K562 (cell line): ENCODE results near the gene PRKD1. TPM values are rescaled to one million over a fixed set of nuclear protein-coding genes. Genes with fewer than 3 reads are reported as not detected.

Experiments
- ATAC-seq: fragments of 200-7000 bp; cut with Tn5 transposase; 3 replicates; pipeline ENCODE4 v1.9.1; 2020; ENCODE audit warnings: moderate library complexity
- BruUV-seq: library from RNA; stranded (reverse); fragments of 400-500 nt; replicated peaks from 2 replicates; lab custom pipeline; 2021; lab: Mats Ljungman, UMichigan
- CTCF ChIA-PET: fragments of 300-600 bp; formaldehyde crosslinking; extraction: SDS; loops from one replicate; lab custom pipeline; 2021; ENCODE audit warnings: low intra/inter-chr PET ratio; lab: Yijun Ruan, JAX
- POLR2A ChIA-PET: fragments of 300-600, 350-650 bp; sonication (Branson Sonifier 250); formaldehyde crosslinking; extraction: SDS; loops from one replicate; lab custom pipeline; 2021; ENCODE audit warnings: antibody characterized with exemption, inconsistent platforms; lab: Yijun Ruan, JAX
- DNase-seq, 4 experiments: peaks; one replicate each; pipeline versions ENCODE4 v3.0.0 to v3.0.0-alpha.2; 2011 to 2018; ENCODE audit warnings: low spot score in 3 of 4, mixed read lengths in 3 of 4; ENCODE audit errors: extremely low read depth in 1 of 4
- FAIRE-seq: peaks from 2 replicates; lab custom pipeline; 2011; peaks lifted over from hg19 to GRCh38; lab: Jason Lieb, UNC
- H2AFZ ChIP-seq: 2 replicates; pipeline ENCODE4 v1.6.0; 2011; ENCODE audit warnings: low read depth, low read length, control low read depth, inconsistent platforms
- H3K27ac ChIP-seq: fragments of 200-600 bp; 3 replicates; pipeline ENCODE4 v1.8.0; 2011; ENCODE audit warnings: low read depth, mild to moderate bottlenecking, control low read depth, inconsistent platforms, low read length, moderate library complexity, mixed read lengths; ENCODE audit errors: extremely low read depth
- H3K27me3 ChIP-seq, 2 experiments: fragments of 300-600 bp in 1 of 2; 2 replicates in 1 of 2; 3 replicates in 1 of 2; pipeline versions ENCODE4 v1.6.0 to v1.8.0; 2011; ENCODE audit warnings: inconsistent platforms in 2 of 2, low read length in 2 of 2, mild to moderate bottlenecking in 1 of 2, mixed read lengths in 1 of 2, moderate library complexity in 1 of 2; ENCODE audit not compliant: control insufficient read depth in 2 of 2, insufficient read depth in 2 of 2
- H3K36me3 ChIP-seq: fragments of 300-600 bp; 3 replicates; pipeline ENCODE4 v1.8.0; 2011; ENCODE audit warnings: mild to moderate bottlenecking, low read length, inconsistent platforms; ENCODE audit not compliant: control insufficient read depth, insufficient read depth
- H3K4me1 ChIP-seq, 2 experiments: fragments of 200-600 bp in 1 of 2; replicated peaks in 1 of 2; 2 replicates in 1 of 2; 3 replicates in 1 of 2; pipeline versions ENCODE4 v1.5.1 to v1.8.0; 2011; ENCODE audit warnings: inconsistent platforms in 2 of 2, low read length in 2 of 2, mild to moderate bottlenecking in 1 of 2, mixed read lengths in 1 of 2, moderate library complexity in 1 of 2; ENCODE audit not compliant: control insufficient read depth in 2 of 2, insufficient read depth in 2 of 2
- H3K4me2 ChIP-seq: 2 replicates; pipeline ENCODE4 v1.6.1; 2011; ENCODE audit warnings: low read length, control low read depth, inconsistent platforms, mixed read lengths; ENCODE audit not compliant: insufficient read depth
- H3K4me3 ChIP-seq: fragments of 200-600 bp; sonication (generic), shearing (Covaris generic); 2 replicates; pipeline ENCODE4 v1.5.1; 2016; ENCODE audit warnings: control low read depth, inconsistent platforms
- H3K79me2 ChIP-seq: fragments of 200-600 bp; 3 replicates; pipeline ENCODE4 v1.8.0; 2011; ENCODE audit warnings: low read length, inconsistent platforms; ENCODE audit not compliant: control insufficient read depth, insufficient read depth
- H3K9ac ChIP-seq, 2 experiments: 2 replicates each; pipeline versions ENCODE4 v1.6.0 to v1.6.1; 2011; ENCODE audit warnings: low read depth in 2 of 2, low read length in 2 of 2, control low read depth in 1 of 2, inconsistent platforms in 1 of 2, mild to moderate bottlenecking in 1 of 2, mixed read lengths in 1 of 2; ENCODE audit not compliant: insufficient read depth in 1 of 2
- H3K9me1 ChIP-seq: one replicate; pipeline ENCODE4 v1.6.0; 2011; ENCODE audit warnings: inconsistent platforms, mild to moderate bottlenecking, low read length, moderate library complexity; ENCODE audit not compliant: control insufficient read depth, insufficient read depth
- H3K9me3 ChIP-seq: replicated peaks from 2 replicates; pipeline ENCODE4 v1.5.1; 2011; ENCODE audit warnings: low read depth, low read length, inconsistent platforms; ENCODE audit not compliant: control insufficient read depth, insufficient read depth
- H4K20me1 ChIP-seq: replicated peaks from 2 replicates; pipeline ENCODE4 v1.6.1; 2011; ENCODE audit warnings: low read length, inconsistent platforms, mixed read lengths; ENCODE audit not compliant: control insufficient read depth, insufficient read depth
- BRD9 ChIP-seq: fragments of 450-650 bp; IDR thresholded peaks from 2 replicates; pipeline ENCODE4 v1.6.1; 2018; ENCODE audit warnings: low read depth; ENCODE audit not compliant: partially characterized antibody
- E2F4 ChIP-seq: sonication (generic); formaldehyde crosslinking; IDR thresholded peaks from 2 replicates; pipeline ENCODE4 v1.8.0; 2022; ENCODE audit warnings: mild to moderate bottlenecking, low read depth, missing genetic modification reagents
- ETS2 ChIP-seq: IDR thresholded peaks from 2 replicates; pipeline ENCODE4 v1.6.1; 2016; ENCODE audit warnings: borderline replicate concordance, missing genetic modification characterization, mild to moderate bottlenecking, moderate library complexity, missing compliant biosample characterization; ENCODE audit not compliant: poor library complexity, severe bottlenecking
- GTF2A2 ChIP-seq: IDR thresholded peaks from 2 replicates; pipeline ENCODE4 v1.6.1; 2016; ENCODE audit warnings: mild to moderate bottlenecking, missing genetic modification characterization, missing compliant biosample characterization
- HES1 ChIP-seq: fragments of 450-650 bp; IDR thresholded peaks from 2 replicates; pipeline ENCODE4 v1.6.1; 2016; ENCODE audit warnings: low read depth, mild to moderate bottlenecking, moderate library complexity
- HNRNPUL1 ChIP-seq: fragments of 200-400 bp; formaldehyde crosslinking; IDR thresholded peaks from 2 replicates; pipeline ENCODE4 v1.6.1; 2017; ENCODE audit warnings: low read length
- MAFK ChIP-seq: IDR thresholded peaks from 2 replicates; pipeline ENCODE4 v1.6.1; 2011; ENCODE audit warnings: low read length, improper control_type of control experiment
- PHTF2 ChIP-seq: fragments of 250-450 bp; sonication (Bioruptor Pico); IDR thresholded peaks from 2 replicates; pipeline ENCODE4 v1.5.0; 2021; ENCODE audit warnings: mild to moderate bottlenecking
- PTRF ChIP-seq: fragments of 450-650 bp; IDR thresholded peaks from 2 replicates; pipeline ENCODE4 v1.6.1; 2016; ENCODE audit warnings: mild to moderate bottlenecking, missing genetic modification characterization, missing compliant biosample characterization
- SMAD4 ChIP-seq: fragments of 250-450 bp; sonication (Bioruptor Pico); conservative IDR thresholded peaks from 2 replicates; pipeline ENCODE4 v1.8.0; 2021; ENCODE audit warnings: inconsistent platforms, mild to moderate bottlenecking, moderate library complexity
- SMARCA4 ChIP-seq: fragments of 450-650 bp; IDR thresholded peaks from 2 replicates; pipeline ENCODE4 v1.6.1; 2016
- SMC3 ChIP-seq: conservative IDR thresholded peaks from 2 replicates; pipeline ENCODE4 v1.6.1; 2011; ENCODE audit warnings: low read depth, low read length, improper control_type of control experiment; ENCODE audit not compliant: insufficient read depth
- TAF7 ChIP-seq: fragments of 450-650 bp; IDR thresholded peaks from 2 replicates; pipeline ENCODE4 v1.6.1; 2016; ENCODE audit warnings: missing genetic modification characterization, missing compliant biosample characterization
- TCF7 ChIP-seq: sonication (generic); IDR thresholded peaks from 2 replicates; pipeline ENCODE4 v1.6.1; 2016; ENCODE audit warnings: antibody characterized with exemption, borderline replicate concordance
- ZBTB34 ChIP-seq: fragments of 250-450 bp; sonication (Bioruptor Pico); IDR thresholded peaks from 2 replicates; pipeline ENCODE4 v1.8.0; 2021; ENCODE audit warnings: mild to moderate bottlenecking, moderate library complexity
- ZKSCAN3 ChIP-seq: fragments of 250-450 bp; sonication (Bioruptor Pico); IDR thresholded peaks from 2 replicates; pipeline ENCODE4 v1.4.0; 2020
- ZNF121 ChIP-seq: sonication (generic); formaldehyde crosslinking; conservative IDR thresholded peaks from 2 replicates; pipeline ENCODE4 v1.8.0; 2022; ENCODE audit warnings: missing genetic modification reagents
- ZNF232 ChIP-seq: sonication (generic); formaldehyde crosslinking; IDR thresholded peaks from 2 replicates; pipeline ENCODE4 v1.8.0; 2022; ENCODE audit warnings: mild to moderate bottlenecking, missing genetic modification reagents
- ZNF699 ChIP-seq: fragments of 250-450 bp; sonication (Bioruptor Pico); IDR thresholded peaks from 2 replicates; pipeline ENCODE4 v1.8.0; 2021; ENCODE audit warnings: mild to moderate bottlenecking, moderate library complexity; ENCODE audit not compliant: insufficient replicate concordance
- WGBS: fragments of 100-300 bp; shearing (Covaris generic); methylation state at CpG from one replicate; pipeline ENCODE4 v1.1.6; 2016; ENCODE audit warnings: low coverage, mixed read lengths; ENCODE audit not compliant: insufficient coverage; ENCODE audit errors: missing lambda C conversion rate; 5-methylcytosine and 5-hydroxymethylcytosine counted together
- in situ Hi-C: fragments of 300-500 bp; cut with MboI; formaldehyde crosslinking; loops from 4 replicates; pipeline ENCODE4 v1.15.0; 2018; ENCODE audit warnings: inconsistent platforms, mixed read lengths
- intact Hi-C: fragments of 100-400 bp; cut with micrococcal nuclease; formaldehyde crosslinking; loops from 2 replicates; pipeline ENCODE4 v1.14.2; 2022
- polyA plus RNA-seq, 8 experiments: library from polyadenylated mRNA; depleted of rRNA in 4 of 8; stranded (reverse) in 5 of 8; unstranded in 3 of 8; fragments of >200 nt; fragmentation: Nextera tagmentation in 2 of 8; fragmentation: Illumina TruSeq in 1 of 8; extraction: Ambion mirVana in 2 of 8; extraction: Trizol in 1 of 8; gene quantifications; 2 replicates each; pipeline versions ENCODE4 v1.2.1 to v1.2.3, GENCODE V29; 2011 to 2014; ENCODE audit warnings: inconsistent platforms in 1 of 8, missing spikeins in 1 of 8
- total RNA-seq, 7 experiments: library from RNA; depleted of rRNA in 6 of 7; stranded (reverse); fragments of >200 nt in 6 of 7; fragmentation: Illumina TruSeq in 2 of 7; extraction: Trizol in 2 of 7; gene quantifications; 2 replicates each; pipeline versions ENCODE4 v1.2.1 to v1.2.3, GENCODE V29; 2011 to 2021; ENCODE audit warnings: low replicate concordance in 1 of 7

PRKD1 gene
- total and polyA plus RNA-seq, 9 of the 15 experiments (the other 6 are each of a cell fraction or from before 2014, with no cell fraction given): 0.04 to 0.25 (median 0.13) TPM; not detected in 1

GRCh38 chr14:29838752-29839151 is 88.9 kb downstream of the PRKD1 start (continued):
- no peak for TF ChIP-seq HES1
- no peak for TF ChIP-seq TCF7

GRCh38 chr14:29836395-29836794 is 91.3 kb downstream of the PRKD1 start:
- intact Hi-C loops (no loop called here), in situ Hi-C loops (no loop called here)
- Histone ChIP-seq H3K27me3 (no peaks in the 10 kb centered on the region), H3K9me1 (no peaks in the 10 kb centered on the region), H2AFZ (no peak overlapping the region), H3K9me3 (no peaks in the 10 kb centered on the region), H3K79me2 (no peaks in the 10 kb centered on the region), H3K4me3 (no peak overlapping the region), H3K9ac (no peak overlapping the region), H3K36me3 (no peaks in the 10 kb centered on the region), H3K27ac (no peak overlapping the region), H3K4me2 (no peak overlapping the region), H4K20me1 (no peaks in the 10 kb centered on the region), H3K4me1 (no peaks in the 10 kb centered on the region)
- ChIA-PET CTCF (no interaction called here), POLR2A (no interaction called here)
- ATAC-seq (no peak), DNase-seq (no peak), FAIRE-seq (no peak)
- no TSS peak for BruUV-seq
- 0% methylated on average over 2 of the region's 2 CpGs for WGBS
- TF ChIP-seq ZBTB34 (CRISPR knock-in tag): no peak
- TF ChIP-seq SMC3: no peak
- TF ChIP-seq GTF2A2 (tag): no peak
- no peak for TF ChIP-seq SMARCA4
- no peak for TF ChIP-seq TAF7 (tag)
- no peak for TF ChIP-seq SMAD4 (CRISPR knock-in tag)
- no peak for TF ChIP-seq ZNF699 (CRISPR knock-in tag)
- TF ChIP-seq PTRF (tag): no peak
- no peak for TF ChIP-seq ZNF121 (CRISPR knock-in tag)
- no peak for TF ChIP-seq HNRNPUL1
- no peak for TF ChIP-seq ZNF232 (CRISPR knock-in tag)
- TF ChIP-seq ZKSCAN3 (CRISPR knock-in tag): no peak
- no peak for TF ChIP-seq MAFK
- no peak for TF ChIP-seq ETS2 (tag)
- TF ChIP-seq E2F4: no peak
- no peak for TF ChIP-seq BRD9
- no peak for TF ChIP-seq PHTF2
